ENCODE measurements around the gene AOX1.

- TF ChIP-seq CTCF (IDR thresholded peaks at IDR 0.05; ENCODE audit: low read length) (no peak), EZH2 (IDR thresholded peaks at IDR 0.05; ENCODE audit: borderline replicate concordance, low read length) (no peak)
Measured at GRCh38 chr2:200586644-200586975, 796 bp downstream of the AOX1 start.

All from OCI-LY1 (cell line).